HG03135 (cell line): ENCODE measurements around the gene RCAN3.
"Not testable (repeated sequence)": the region's sequence is repeated elsewhere in the genome, so short reads cannot be mapped to it uniquely, and the experiment has no call there.

Source experiments
- ATAC-seq: cut with Tn5 transposase; IDR thresholded peaks from one replicate; pipeline ENCODE4 v1.9.1; 2021; ENCODE audit warnings: mild to moderate bottlenecking, moderate library complexity; ENCODE audit not compliant: unreplicated experiment

The RCAN3 gene

DNA sequence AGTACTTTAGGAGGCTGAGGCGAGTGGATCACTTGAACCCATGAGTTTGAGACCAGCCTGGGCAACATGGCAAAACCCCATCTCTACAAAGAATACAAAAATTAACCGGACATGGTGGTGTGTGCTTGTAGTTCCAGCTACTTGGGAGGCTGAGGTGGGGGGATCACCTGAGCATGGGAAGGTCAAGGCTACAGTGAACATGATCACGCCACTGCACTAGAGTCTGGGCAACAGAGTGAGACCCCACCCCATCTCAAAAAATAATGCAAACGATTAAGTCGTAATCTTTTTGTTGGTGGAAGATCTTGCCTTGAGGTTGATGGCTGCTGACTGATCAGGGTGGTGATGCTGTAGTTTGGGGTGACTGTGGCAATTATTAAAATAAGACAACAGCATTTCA, 6.3 kb downstream of the RCAN3 start:
- no peak for ATAC-seq

DNA sequence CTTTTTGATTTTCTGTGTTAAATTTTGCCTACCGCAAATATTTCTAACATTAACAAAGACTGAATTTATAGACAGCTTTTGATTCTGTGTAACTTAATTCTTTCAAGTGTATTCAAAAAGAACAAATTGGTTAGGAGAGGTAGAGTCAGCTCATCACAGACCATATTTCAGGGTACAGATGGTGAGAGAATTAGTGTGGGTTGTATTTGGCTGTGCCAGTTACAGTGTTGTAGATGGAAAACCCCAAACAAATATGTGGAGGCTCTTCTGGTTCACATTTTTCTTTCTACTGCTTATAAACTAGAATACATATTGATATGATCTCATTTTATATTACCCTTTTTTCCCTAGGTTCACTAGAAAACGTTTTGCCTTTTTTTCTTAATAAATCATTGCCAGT, 11.1 kb downstream of the RCAN3 start:
- no peak for ATAC-seq

DNA sequence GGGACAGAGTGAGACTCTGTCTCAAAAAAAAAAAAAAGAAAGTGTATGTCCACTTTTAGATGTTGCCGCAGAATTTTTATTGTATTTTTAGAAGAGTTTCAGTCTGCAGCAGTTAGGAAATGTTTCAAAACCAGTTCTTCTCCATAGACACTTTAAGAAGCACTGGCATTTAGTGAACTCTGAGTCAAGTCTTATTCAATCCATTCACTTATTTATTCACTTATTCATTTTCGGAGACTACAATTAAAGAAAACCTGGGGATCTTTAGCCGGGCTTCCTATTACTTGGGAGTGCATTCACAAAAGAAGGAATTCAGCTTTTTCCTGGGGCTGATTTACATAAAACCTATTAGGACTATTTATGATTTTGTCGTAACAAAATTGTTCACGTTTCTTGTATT, 12.3 kb downstream of the RCAN3 start:
- ATAC-seq: no peak

DNA sequence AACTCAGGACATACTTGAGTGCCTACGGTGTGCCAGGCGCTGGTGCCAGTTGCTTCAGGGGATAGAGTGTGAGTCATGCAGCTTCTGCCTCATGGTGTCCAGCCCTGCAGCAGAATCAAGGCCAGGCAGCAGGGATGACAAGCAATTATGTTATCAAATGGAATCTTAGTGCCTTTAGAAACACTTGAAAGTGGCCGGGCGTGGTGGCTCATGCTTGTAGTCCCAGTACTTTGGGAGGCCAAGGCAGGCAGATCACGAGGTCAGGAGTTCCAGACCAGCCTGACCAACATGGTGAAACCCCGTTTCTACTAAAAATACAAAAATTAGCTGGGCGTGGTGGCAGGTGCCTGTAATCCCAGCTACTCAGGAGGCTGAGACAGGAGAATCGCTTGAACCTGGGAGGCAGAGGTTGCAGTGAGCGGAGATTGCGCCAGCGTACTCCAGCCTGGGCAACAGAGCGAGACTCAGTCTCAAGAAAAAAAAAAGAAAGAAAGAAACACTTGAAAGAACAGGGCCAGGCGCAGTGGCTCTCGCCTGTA, 13.1 kb downstream of the RCAN3 start:
- ATAC-seq: not testable (repeated sequence)

DNA sequence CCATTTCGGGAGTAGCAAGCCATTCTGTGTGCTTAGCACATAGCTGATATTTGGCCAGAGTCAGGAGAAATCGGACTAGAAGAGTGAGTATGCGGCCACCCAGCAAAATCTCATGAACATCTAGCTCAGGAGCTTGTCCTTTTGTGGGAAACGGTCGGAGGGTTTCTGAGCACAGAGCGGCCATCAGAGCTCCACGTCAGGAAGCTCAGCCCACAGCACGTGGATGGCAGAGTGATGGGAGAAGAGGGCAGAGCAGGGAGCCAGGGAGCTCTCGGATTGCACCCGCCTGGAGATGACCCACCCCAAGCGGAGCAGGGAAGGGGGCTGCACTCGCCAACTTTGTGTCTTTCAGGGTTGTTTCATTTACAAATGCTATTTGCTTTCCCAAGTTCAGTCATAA, 13.9 kb downstream of the RCAN3 start:
- no peak for ATAC-seq

DNA sequence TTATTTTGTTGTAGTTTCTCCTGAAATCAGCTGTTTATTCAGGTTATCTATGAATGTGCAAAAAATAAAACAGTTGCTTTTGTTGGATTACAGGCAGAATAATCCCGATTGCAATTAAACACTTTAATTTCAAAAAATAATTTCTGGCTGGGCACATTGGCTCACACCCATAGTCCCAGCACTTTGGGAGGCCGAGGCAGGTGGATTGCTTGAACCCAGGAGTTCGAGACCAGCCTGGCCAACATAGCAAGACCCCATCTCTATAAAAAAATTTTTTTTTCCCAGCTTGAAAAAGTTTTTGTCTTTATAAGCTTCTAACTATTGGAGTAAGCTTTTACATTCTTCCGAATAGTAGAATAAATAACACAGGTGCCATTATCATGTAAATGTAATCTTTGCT, 15.3 kb downstream of the RCAN3 start:
- ATAC-seq: no peak

DNA sequence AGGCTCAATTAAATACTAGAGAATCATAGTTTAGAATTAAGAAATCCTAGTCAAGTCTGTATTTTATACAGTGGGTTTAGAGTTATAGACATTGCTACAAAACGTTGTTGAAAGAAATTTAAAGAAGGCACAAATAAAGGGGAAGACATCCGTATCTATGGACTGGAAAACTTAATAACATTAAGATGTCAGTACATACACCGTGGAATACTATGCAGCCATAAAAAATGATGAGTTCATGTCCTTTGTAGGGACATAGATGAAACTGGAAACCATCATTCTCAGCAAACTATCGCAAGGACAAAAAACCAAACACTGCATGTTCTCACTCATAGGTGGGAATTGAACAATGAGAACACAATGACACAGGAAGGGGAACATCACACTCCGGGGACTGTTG, 17.6 kb downstream of the RCAN3 start:
- ATAC-seq: not testable (repeated sequence)

DNA sequence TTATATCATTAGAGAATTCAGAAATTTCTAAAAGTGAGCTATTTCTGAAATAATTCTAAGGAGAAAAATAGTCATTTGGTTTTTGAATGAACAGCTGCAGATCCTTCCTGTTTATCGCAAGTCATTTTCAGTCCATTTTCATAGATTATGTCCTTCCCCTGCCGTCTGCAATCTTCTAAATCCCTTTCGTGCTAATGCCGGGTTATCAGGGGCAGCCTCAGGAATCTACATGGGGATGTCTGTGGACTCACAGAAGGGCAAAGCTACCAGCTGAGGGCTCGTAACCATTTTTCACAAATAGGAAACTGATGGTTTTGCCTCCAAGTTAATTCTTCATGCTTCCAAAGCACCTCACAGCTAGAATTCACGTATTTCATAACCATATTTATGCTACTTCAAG, 23.0 kb downstream of the RCAN3 start:
- ATAC-seq: no peak

DNA sequence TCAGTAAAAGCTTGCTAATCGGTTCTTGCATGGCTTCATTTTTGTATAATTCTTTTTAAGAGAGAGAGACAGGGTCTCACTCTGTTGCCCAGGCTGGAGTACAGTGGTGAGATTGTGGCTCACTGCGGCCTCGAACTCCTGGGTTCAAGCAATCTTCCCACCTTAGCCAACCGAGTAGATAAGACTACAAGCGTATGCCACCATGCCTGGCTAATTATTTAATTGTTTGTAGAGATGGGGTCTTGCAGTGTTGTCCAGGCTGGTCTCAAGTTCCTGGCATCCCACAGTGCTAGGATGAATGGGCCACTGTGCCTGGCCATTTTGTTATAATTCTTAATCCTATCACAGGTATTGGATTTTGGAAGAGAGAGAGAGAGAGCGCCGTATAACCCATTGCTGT, 23.4 kb downstream of the RCAN3 start:
- ATAC-seq: no peak

DNA sequence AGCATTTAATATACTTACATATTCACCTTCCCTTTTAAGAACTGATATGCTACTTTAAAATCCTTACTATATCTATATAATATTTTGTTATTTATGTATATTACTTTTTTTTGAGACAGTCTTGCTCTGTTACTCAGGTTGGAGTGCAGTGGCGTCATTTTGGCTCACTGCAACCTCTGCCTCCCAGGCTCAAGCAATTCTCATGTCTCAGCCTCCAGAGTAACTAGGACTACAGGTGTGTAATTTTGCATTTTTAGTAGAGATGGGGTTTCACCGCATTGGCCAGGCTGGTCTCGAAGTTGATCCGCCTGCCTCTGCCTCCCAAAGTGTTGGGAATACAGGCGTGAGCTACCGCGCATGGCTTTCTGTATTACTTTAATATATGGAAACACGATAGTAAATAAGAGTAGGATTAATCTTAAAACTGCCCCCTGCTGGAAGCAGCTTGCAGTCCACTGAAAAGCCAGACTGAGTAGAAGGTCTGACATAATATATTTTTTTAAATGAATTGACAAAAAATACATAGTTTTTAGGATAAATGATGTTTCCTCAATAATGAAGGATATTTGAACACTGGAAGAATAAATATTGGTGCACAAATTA, 24.4 kb downstream of the RCAN3 start:
- no peak for ATAC-seq

DNA sequence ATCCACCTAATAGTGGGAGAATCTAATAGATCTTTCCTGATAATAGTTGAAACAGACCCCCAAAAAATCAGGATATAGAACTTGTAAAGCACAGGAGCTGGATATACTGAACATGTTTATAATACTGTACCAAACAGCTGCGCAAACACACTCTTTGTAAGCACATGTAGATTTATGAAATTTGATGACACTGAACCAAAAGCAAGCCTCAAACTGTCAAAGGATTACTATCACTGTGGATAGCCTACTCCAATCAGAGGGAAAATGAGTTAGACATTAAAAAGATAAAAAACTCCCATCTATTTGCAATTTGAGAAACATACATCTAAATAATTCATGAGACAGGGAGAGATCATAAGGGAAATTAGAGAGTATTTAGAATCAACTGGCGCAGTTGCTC, 26.1 kb downstream of the RCAN3 start:
- ATAC-seq: no peak

DNA sequence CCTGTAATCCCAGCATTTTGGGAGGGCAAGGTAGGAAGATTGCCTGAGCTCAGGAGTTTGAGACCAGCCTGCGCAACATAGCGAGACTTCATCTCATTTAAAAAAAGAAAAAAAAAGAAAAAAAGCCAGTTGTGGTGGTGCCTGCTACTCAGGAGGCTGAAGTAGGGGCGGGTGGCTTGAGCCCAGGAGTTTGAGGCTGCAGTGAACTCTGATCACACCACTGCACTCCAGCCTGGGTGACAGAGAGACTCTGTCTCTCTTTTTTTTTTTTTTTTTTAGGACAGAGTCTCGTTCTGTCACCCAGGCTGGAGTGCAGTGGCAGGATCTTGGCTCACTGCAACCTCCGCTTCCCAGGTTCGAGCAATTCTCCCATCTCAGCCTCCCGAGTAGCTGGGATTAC, 26.7 kb downstream of the RCAN3 start:
- ATAC-seq: not testable (repeated sequence)

DNA sequence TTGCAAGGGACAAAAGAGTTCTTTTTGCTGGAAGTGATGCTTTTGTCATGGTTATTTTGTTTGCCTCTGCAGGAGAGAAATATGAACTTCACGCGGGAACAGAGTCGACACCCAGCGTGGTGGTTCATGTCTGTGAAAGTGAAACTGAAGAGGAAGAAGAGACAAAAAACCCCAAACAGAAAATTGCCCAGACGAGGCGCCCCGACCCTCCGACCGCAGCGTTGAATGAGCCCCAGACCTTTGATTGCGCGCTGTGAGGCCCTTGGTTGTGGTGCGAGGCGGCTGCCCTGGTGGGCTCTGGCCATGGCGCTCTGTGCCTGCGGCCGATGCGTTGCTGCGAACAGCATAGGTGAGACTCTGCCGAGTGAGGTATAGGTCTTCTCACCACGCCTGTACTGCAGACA, 32.4 kb downstream of the RCAN3 start:
- ATAC-seq: peak; percentile 64

DNA sequence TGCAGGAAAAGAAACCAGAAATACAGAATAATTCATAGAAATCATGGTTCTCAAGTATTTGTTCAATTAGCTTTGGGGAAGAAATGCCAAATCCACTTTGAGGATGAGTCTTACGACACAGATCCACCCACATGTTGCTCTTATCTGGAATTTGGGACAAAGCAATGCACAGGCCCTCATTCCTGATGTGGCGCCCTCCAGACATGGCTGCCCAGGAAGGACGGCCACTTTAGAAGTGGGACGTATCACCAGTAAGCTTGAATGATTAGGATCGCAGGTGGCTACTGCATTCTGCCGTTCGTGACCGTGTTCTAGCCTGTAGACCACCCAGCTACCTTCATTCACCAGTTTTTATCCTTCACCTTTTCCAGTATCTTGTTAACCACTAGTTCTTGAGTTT, 33.1 kb downstream of the RCAN3 start:
- ATAC-seq: no peak

DNA sequence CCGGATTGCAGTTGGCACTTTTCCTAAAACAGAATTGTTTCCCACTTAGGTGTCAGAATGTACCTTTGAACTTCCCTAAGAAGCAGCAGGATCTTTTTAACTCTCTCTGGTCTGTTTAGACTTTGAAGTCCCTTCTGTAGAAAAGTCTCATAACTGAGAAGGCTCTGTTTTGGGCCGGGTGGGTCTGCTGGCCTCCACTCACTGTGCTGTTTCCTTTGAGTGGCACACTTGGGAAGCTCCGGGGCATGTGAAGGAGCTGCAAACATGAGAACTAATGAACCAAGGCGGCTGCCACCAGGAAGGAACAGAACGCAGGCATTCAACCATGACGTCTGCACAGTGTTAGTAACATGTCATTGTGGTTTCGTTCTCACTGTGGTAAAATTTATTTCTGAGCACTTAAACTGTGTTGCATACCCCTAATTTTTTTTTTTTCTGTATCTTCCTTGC, 33.8 kb downstream of the RCAN3 start:
- ATAC-seq: no peak

DNA sequence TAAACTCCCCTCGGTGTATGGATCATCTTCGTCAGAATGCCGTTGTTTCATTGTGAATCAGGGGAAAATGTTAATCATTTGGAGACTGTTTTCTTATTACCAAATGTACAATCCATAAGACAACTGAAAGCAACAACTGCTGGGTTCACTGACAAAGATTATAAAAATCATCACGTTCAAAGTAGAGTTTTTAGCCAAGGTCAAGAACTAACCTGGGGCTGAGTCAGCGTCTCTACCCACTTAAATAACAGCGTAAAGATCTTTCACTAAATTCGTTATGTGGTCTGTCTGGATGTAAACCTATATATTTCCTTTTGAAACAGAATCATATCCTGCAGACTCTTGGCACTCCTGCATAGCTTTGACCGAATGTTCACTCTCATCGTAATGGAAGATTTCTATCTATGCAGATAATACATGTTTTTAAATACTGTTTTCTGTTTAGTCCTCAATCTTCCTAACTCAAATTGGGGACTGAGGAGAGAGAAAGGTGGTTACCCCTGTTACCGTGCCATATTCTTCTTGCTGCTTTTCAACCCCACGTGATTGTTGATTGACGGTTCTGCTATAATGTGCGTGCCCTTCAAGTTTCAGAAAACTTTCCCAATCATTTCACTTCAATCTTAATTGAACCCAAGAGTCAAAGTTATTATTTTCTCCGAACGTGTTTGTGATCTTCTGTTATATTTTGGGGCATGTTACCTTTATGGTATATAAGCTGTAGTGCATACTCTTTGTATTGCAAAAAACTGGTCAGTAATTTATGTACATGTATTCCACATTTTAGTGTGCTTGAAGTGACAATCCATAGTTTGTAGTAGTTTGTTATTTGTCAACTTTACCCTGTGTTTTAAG, 37.6 kb downstream of the RCAN3 start:
- no peak for ATAC-seq

DNA sequence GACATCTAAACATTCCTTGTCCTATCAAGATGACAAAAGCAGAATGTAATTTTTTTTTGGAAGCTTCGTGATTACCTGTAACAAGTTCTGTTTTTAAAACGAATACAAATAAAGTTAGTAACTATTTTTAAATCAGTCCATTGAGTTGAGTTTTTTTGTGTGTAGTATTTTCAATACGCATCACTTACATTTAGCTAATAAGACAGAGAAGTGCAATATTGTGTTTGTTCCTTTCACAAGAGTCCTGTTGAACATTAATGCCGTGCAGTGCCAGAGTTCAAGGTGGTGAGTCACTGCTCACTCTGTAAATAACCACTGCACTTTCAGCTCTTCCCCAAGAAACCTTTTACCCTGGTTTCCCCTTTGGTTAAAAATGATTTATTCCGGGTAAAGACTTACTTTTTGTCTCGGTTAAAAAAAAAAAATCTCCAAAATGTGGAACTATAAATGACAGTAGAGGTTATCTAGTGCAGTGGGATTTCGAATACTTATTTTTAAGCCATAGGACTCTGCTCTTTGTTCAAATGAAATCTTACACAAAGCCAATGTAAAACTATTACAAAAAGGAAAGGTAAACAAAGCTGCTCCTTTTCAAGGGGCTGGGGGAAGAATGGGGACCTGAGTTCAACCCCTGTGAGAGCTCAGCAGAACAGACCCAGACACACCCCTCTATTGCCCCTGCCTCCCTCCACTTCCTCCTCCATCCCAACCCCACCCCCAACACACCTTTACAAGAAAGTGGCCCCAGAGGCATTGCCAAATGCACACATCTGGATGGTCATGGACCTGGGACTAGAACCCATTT, 38.5 kb downstream of the RCAN3 start:
- ATAC-seq: no peak

DNA sequence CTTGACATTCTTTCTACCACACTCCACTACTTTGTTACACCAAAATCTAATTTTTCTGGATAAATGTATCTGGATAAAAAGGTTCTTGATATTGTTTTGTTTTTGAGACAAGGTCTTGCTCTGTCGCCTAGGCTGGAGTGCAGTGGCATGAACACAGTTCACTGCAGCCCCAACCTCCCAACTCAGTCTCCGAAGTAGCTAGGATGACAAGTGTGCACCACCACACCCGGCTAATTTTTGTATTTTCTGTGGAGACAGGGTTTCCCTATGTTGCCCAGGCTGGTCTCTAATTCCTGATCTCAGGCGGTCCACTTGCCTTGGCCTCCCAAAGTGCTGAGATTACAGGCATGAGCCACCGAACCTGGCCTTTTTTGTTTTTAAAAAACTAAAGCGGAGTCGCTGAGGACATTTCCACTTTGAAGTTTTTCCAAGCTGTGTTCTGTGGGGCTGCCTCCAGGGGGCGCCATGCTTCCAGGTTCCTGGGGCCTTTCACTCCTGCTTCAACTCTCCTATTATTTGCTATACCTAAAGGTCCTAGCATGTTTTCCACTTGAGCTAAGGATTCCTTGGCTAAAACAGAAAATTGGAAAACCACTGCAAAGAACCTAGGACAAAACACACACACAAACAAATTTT, 39.2 kb downstream of the RCAN3 start:
- no peak for ATAC-seq

DNA sequence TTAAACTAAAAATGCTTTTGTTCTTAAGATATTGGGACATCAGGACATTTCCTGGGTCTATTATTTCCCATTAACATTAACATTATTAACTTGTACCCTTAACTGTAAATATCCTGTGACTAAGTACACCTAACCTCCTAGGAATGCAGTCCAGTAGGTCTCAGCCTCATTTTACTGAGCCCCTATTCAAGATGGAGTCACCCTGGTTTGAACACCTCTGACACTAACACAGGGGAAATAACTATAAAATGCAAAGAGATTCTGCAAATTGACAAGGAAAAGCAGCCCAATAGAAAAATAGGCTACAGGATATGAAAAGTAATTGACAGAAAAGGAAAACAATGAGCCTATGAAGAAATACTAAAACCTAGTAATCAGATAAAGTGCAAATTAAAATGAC, 41.6 kb downstream of the RCAN3 start:
- ATAC-seq: no peak

DNA sequence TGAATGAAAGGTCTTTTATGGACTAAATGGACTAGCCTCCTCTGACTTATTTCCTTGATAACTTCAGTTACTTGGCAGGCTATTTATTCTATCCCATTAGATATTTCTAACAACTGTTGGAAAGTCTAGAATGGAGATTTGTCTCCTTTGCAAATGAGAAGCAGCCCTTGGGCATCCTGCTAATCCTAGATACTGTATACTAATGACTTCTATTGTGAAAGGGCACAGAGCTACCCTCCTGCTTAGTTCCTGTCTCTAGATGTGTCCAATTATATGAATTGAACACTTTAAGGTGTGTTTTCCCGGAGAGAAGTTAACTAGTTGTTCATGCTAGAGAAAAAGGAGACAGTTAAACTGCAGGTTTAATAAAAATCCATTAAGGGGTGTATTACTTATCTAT, 43.0 kb downstream of the RCAN3 start:
- ATAC-seq: no peak

DNA sequence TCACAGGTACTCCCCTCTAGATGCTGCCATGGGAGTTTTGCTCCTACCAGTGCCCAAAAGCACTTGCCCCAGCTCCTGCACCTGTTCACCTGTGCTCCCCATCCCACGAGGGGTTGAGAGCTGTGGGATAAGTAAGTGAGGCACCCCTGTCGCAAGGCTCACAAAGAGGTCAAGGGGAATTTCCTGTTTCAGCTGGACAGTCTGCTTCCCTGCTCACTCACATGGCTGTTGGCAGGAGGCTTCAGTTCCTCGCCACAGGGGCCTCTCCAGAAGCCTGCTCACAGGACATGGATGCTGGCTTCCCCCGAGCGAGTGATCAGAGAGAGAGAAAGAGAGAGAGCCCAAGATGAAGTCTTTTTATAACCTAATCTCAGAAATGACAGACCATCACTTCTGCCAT, 44.6 kb downstream of the RCAN3 start:
- no peak for ATAC-seq
